ENCODE data around the gene QARS1.
A peak's percentile ranks its signal among the peaks of the same experiment; 100 is the strongest.

The QARS1 gene

DNA sequence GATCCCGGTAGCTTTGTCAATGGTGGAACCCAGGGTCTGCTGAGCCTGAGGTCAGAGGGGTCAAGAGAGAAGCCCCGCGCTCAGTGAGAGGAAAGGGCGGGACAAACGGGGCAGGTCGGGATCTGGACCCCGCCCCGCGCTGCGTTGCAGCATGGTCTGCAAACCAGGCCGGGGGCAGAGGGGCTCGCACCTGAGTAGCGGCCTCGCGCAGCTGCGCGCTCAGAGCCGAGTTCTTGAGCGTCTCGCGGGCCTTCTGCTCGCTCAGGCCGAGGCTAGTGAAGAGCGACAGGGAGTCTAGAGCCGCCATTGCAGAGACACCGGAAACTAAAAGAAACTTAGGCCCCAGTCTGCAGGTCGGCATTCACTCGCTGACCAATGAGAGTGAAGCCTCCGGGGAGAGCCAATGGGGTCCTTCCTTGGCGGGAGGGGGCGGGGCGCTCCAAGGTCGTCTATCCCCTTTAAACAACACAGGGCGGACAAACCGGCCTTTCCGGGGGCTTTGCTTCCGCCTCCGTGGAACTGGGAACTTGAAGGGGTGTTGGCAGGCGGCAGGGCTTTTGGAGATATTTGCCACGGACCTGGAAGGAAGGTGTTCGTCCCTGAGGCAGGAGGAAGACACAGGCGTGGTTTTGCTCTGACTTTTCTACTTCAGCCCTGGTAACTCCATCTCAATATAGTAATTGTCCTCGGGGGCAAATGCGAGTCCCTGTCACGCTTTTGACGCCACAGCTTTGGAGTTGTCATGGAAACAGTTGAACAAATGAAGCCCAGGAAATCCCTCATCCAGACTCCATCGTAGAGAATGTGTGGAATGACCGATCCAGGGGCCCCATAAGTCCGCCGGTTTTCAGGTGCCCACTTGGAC lies at the start of gene QARS1:
Gene QARS1 (minus strand): TSS at position 331 of the 865 bp plus-strand sequence. CDS start 24 bp downstream, at position 307.
- Mint-ChIP-seq H3K27ac (peak within 1 kb of the TSS; percentile 97), H3K4me1 (ENCODE audit: low read depth) (peaks cover 26% of the 10 kb centered on the region), H3K36me3 (no peaks in the 10 kb centered on the region), H3K27me3 (no peaks in the 10 kb centered on the region), H3K9me3 (ENCODE audit: low read depth) (no peaks in the 10 kb centered on the region), H3K4me3 (peak within 1 kb of the TSS; percentile 96)

- Mint-ChIP-seq H3K27me3 (no peaks in the 10 kb centered on the region), H3K36me3 (no peaks in the 10 kb centered on the region), H3K4me1 (ENCODE audit: low read depth) (peaks cover 3% of the 10 kb centered on the region), H3K9me3 (ENCODE audit: low read depth) (no peaks in the 10 kb centered on the region), H3K4me3 (no peak overlapping the region), H3K27ac (no peak overlapping the region)
Measured at GRCh38 chr3:49153349-49153912, 48.9 kb upstream of the QARS1 start.

- H3K4me3 Mint-ChIP-seq: no peak overlapping the region
- no peak overlapping the region for H3K27ac Mint-ChIP-seq
- H3K36me3 Mint-ChIP-seq: no peaks in the 10 kb centered on the region
- H3K9me3 Mint-ChIP-seq (ENCODE audit: low read depth): no peaks in the 10 kb centered on the region
- no peaks in the 10 kb centered on the region for H3K4me1 Mint-ChIP-seq (ENCODE audit: low read depth)
- no peaks in the 10 kb centered on the region for H3K27me3 Mint-ChIP-seq
Measured at GRCh38 chr3:49151610-49152009, 47.1 kb upstream of the QARS1 start.

DNA sequence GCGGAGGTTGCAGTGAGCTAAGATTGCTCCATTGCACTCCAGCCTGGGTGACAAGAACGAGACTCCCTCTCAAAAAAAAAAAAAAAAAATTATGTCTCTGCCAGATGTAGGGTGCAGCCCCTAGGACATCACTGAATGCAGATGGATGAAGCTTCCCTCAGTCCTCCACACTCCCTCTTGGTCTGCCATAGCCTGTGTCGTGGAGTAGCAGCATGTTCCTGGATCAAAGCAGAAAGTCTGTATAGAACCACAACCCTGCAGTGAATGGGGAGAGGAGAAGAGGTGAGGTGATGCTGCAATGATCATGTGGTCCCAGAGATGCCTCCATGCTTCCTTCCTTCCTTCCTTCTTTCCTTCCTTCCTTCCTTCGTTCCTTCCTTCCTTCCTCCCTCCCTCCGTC lies 43.6 kb upstream of the QARS1 start:
- H3K9me3 Mint-ChIP-seq (ENCODE audit: low read depth): no peaks in the 10 kb centered on the region
- H3K4me1 Mint-ChIP-seq (ENCODE audit: low read depth): no peaks in the 10 kb centered on the region
- no peaks in the 10 kb centered on the region for H3K36me3 Mint-ChIP-seq
- H3K27me3 Mint-ChIP-seq: no peaks in the 10 kb centered on the region
- no peak overlapping the region for H3K4me3 Mint-ChIP-seq
- no peak overlapping the region for H3K27ac Mint-ChIP-seq

DNA sequence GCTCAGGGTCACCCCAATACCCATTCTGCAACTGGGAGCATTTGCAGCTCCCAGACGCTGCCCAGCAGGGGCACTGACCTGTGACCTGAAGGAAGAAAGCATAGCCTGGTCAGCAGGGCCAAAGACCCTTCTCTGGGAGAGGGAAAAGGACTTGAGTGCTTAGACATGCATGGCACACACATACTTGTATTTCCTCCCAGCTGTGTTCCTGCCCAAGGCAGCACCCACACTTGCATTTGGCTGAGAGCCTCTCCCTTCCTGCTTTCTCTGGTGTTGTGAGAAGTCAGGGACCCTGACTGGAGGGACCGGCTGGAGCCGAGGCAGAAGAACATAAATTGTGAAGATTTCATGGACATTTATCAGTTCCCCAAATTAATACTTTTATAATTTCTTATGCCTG lies 35.5 kb upstream of the QARS1 start:
- no peaks in the 10 kb centered on the region for H3K4me1 Mint-ChIP-seq (ENCODE audit: low read depth)
- peaks cover 3% of the 10 kb centered on the region for H3K27me3 Mint-ChIP-seq
- no peak overlapping the region for H3K4me3 Mint-ChIP-seq
- no peaks in the 10 kb centered on the region for H3K9me3 Mint-ChIP-seq (ENCODE audit: low read depth)
- no peaks in the 10 kb centered on the region for H3K36me3 Mint-ChIP-seq
- H3K27ac Mint-ChIP-seq: no peak overlapping the region

- Mint-ChIP-seq H3K9me3 (ENCODE audit: low read depth) (no peaks in the 10 kb centered on the region), H3K27ac (no peak overlapping the region), H3K4me1 (ENCODE audit: low read depth) (peaks cover 2% of the 10 kb centered on the region), H3K36me3 (no peaks in the 10 kb centered on the region), H3K27me3 (peaks cover 12% of the 10 kb centered on the region), H3K4me3 (no peak overlapping the region)
Measured at GRCh38 chr3:49135499-49135898, 30.9 kb upstream of the QARS1 start.

GRCh38 chr3:49134471-49135265 lies 30.1 kb upstream of the QARS1 start:
- Mint-ChIP-seq H3K4me1 (ENCODE audit: low read depth) (peaks cover 2% of the 10 kb centered on the region), H3K4me3 (no peak overlapping the region), H3K36me3 (no peaks in the 10 kb centered on the region), H3K27ac (no peak overlapping the region), H3K27me3 (peaks cover 12% of the 10 kb centered on the region), H3K9me3 (ENCODE audit: low read depth) (no peaks in the 10 kb centered on the region)

- Mint-ChIP-seq H3K9me3 (ENCODE audit: low read depth) (no peaks in the 10 kb centered on the region), H3K27ac (no peak overlapping the region), H3K4me3 (peak overlapping the region; percentile 13), H3K4me1 (ENCODE audit: low read depth) (peaks cover 2% of the 10 kb centered on the region), H3K27me3 (peaks cover 12% of the 10 kb centered on the region), H3K36me3 (no peaks in the 10 kb centered on the region)
Measured at GRCh38 chr3:49133226-49133951, 28.8 kb upstream of the QARS1 start.

GRCh38 chr3:49132437-49133225 lies 28.1 kb upstream of the QARS1 start, which contains the start of gene LAMB2:
Gene LAMB2, minus strand, starts transcription at chr3:49133050. Its CDS starts 183 bp downstream, at chr3:49132867.
- Mint-ChIP-seq H3K4me1 (ENCODE audit: low read depth) (peaks cover 2% of the 10 kb centered on the region), H3K27me3 (peaks cover 11% of the 10 kb centered on the region), H3K27ac (no peak within 1 kb of the TSS), H3K4me3 (peak within 1 kb of the TSS; percentile 13), H3K9me3 (ENCODE audit: low read depth) (no peaks in the 10 kb centered on the region), H3K36me3 (no peaks in the 10 kb centered on the region)

DNA sequence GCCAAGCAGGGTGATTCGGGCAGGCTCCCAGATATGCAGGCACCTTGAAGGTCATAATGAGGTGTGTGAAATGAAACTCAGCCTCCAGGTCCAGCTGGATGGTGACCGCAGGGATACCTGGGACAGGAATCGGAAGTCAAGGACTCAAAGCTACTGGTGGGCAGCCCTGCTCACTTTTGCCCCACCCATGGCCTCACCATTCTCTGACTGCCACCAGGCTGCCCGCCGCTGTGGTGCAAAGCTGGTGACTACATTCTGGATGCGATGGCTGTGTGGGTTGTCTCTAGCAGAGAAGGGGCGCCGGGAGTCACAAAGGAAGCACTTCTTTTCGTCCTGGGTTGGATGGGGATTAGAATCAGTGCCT lies 27.5 kb upstream of the QARS1 start:
- H3K27ac Mint-ChIP-seq: no peak overlapping the region
- H3K4me3 Mint-ChIP-seq: no peak overlapping the region
- H3K27me3 Mint-ChIP-seq: peaks cover 10% of the 10 kb centered on the region
- no peaks in the 10 kb centered on the region for H3K9me3 Mint-ChIP-seq (ENCODE audit: low read depth)
- peaks cover 2% of the 10 kb centered on the region for H3K4me1 Mint-ChIP-seq (ENCODE audit: low read depth)
- H3K36me3 Mint-ChIP-seq: no peaks in the 10 kb centered on the region

DNA sequence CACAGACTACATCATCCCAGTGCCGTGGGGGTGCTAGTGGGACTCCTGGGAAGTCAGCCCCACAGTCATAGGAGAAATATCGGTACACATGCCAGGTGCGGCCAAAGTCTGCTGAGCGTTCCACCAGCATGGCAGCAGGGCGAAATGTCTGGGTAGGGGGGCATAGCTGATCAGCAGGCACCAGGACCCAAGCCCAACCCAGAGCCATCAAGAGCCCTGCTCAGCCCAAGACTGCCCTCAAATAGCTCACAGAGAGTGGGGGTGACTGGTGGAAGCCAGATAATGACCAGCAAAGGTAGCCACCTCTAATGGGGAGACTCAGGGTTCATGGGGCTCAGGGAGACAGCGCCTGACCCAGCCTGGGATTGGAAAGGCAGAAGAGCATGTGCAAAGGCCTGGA lies 27.0 kb upstream of the QARS1 start:
- Mint-ChIP-seq H3K9me3 (ENCODE audit: low read depth) (no peaks in the 10 kb centered on the region), H3K27ac (no peak overlapping the region), H3K27me3 (peaks cover 10% of the 10 kb centered on the region), H3K4me3 (no peak overlapping the region), H3K36me3 (no peaks in the 10 kb centered on the region), H3K4me1 (ENCODE audit: low read depth) (peaks cover 2% of the 10 kb centered on the region)

DNA sequence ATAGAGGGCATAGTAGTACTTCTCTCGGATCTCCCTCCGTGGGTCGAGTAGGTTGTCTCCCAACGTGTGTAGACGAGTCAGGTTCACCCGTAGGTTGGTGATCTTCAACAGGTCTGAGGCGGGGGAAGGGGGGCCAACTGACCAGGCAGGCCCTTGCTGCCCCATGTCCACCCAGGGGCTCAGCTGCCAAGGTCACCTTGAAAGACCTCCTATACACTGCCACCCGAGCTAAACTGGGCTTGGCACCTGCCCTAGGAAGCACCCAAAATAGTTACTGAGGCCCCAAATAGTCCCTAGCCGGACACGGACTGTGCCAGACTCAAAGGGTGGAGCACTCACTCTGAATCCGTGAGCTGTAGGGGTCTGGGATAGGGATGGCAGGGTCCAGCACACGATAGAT lies 26.5 kb upstream of the QARS1 start:
- H3K4me3 Mint-ChIP-seq: no peak overlapping the region
- no peaks in the 10 kb centered on the region for H3K36me3 Mint-ChIP-seq
- H3K9me3 Mint-ChIP-seq (ENCODE audit: low read depth): no peaks in the 10 kb centered on the region
- H3K27ac Mint-ChIP-seq: no peak overlapping the region
- peaks cover 2% of the 10 kb centered on the region for H3K4me1 Mint-ChIP-seq (ENCODE audit: low read depth)
- peaks cover 10% of the 10 kb centered on the region for H3K27me3 Mint-ChIP-seq

GRCh38 chr3:49124991-49125670 lies 20.6 kb upstream of the QARS1 start:
- H3K36me3 Mint-ChIP-seq: no peaks in the 10 kb centered on the region

More at GRCh38 chr3:49124991-49125670, 20.6 kb upstream of the QARS1 start:
- H3K27ac Mint-ChIP-seq: no peak overlapping the region
- no peaks in the 10 kb centered on the region for H3K27me3 Mint-ChIP-seq
- H3K4me1 Mint-ChIP-seq (ENCODE audit: low read depth): peaks cover 2% of the 10 kb centered on the region
- H3K4me3 Mint-ChIP-seq: no peak overlapping the region
- no peaks in the 10 kb centered on the region for H3K9me3 Mint-ChIP-seq (ENCODE audit: low read depth)

All from activated naive CD8-positive, alpha-beta T cell (primary cell).